GM23248 (cell line): ENCODE data around the gene AP2A2.

Source experiments
- EZH2 ChIP-seq: fragments of 200-600 bp; sonication (generic); IDR thresholded peaks from 2 replicates; pipeline ENCODE4 v1.6.1; 2018; ENCODE audit warnings: antibody characterized with exemption, mild to moderate bottlenecking; ENCODE audit not compliant: insufficient read depth, poor library complexity, severe bottlenecking
- EZH2phosphoT487 ChIP-seq: fragments of 200-600 bp; sonication (generic); IDR thresholded peaks from 2 replicates; pipeline ENCODE4 v1.6.1; 2018; ENCODE audit warnings: antibody characterized with exemption, moderate library complexity, mild to moderate bottlenecking, low read depth; ENCODE audit not compliant: insufficient read depth

- TF ChIP-seq EZH2 (no peak), EZH2phosphoT487 (no peak)
Observed at GRCh38 chr11:889687-890475, 35.8 kb upstream of the AP2A2 start.
